Measurements from ENCODE around the gene RNF130. TPM values are rescaled to one million over a fixed set of nuclear protein-coding genes. Genes with fewer than 3 reads are reported as not detected.
A peak's percentile ranks its signal among the peaks of the same experiment; 100 is the strongest.

Gene RNF130
- 10 to 100 TPM; 15.9 to 40.2 (median 28.4) TPM for polyA plus RNA-seq
- long read RNA-seq, donor 1, transcript RNF130-205 (9 exons, 2,263 nt), result major isoform, 30 of 40 reads
- long read RNA-seq, donor 1, partial matches to known transcripts, result 8 of 40 reads
- long read RNA-seq, donor 1, other reads (novel, unspliced or antisense), result 0 of 40 reads
- long read RNA-seq, donor 2, transcript RNF130-205 (9 exons, 2,263 nt), result major isoform, 7 of 7 reads
- long read RNA-seq, donor 2, partial matches to known transcripts, result 0 of 7 reads
- long read RNA-seq, donor 2, other reads (novel, unspliced or antisense), result 0 of 7 reads
- long read RNA-seq, donor 3, partial matches to known transcripts, result 9 of 14 reads
- long read RNA-seq, donor 3, other reads (novel, unspliced or antisense), result 0 of 14 reads
- long read RNA-seq, donor 4, result 0 reads
- long read RNA-seq, donor 5, partial matches to known transcripts, result 0 of 2 reads
- long read RNA-seq, donor 5, other reads (novel, unspliced or antisense), result 0 of 2 reads
- long read RNA-seq, donor 6, transcript RNF130-205 (9 exons, 2,263 nt), result major isoform, 7 of 8 reads
- long read RNA-seq, donor 6, partial matches to known transcripts, result 0 of 8 reads
- long read RNA-seq, donor 6, other reads (novel, unspliced or antisense), result 0 of 8 reads
- long read RNA-seq, donor 7, transcript RNF130-205 (9 exons, 2,263 nt), result major isoform, 17 of 42 reads
- long read RNA-seq, donor 7, partial matches to known transcripts, result 24 of 42 reads
- long read RNA-seq, donor 7, other reads (novel, unspliced or antisense), result 0 of 42 reads
- long read RNA-seq, donor 8, transcript RNF130-205 (9 exons, 2,263 nt), result major isoform, 6 of 7 reads
- long read RNA-seq, donor 8, partial matches to known transcripts, result 0 of 7 reads
- long read RNA-seq, donor 8, other reads (novel, unspliced or antisense), result 0 of 7 reads
- long read RNA-seq, donor 9, partial matches to known transcripts, result 0 of 4 reads
- long read RNA-seq, donor 9, other reads (novel, unspliced or antisense), result 0 of 4 reads
- long read RNA-seq, donor 10, full-length matches to known transcripts, result 29 of 29 reads
- long read RNA-seq, donor 10, partial matches to known transcripts, result 0 of 29 reads
- long read RNA-seq, donor 10, other reads (novel, unspliced or antisense), result 0 of 29 reads

GRCh38 chr5:180071531-180072255 is at the start of gene RNF130:
Gene RNF130 (minus strand): TSS chr5:180071759. CDS start chr5:180071702, 57 bp downstream.
- 0% methylated on average over 35 to 113 of the region's 113 CpGs for WGBS, 3 donors
- FAIRE-seq (no peak), DNase-seq (peak; percentile 91 to 97)
- Histone ChIP-seq H3K27me3 (ENCODE audit: control insufficient read depth in 3 of 3, insufficient read depth in 3 of 3, low read length in 3 of 3) (peaks cover 0 to 9% (median 0%) of the 10 kb centered on the region in 3 donors), H3K4me3 (ENCODE audit: low read depth in 1 of 3, low read length in 3 of 3) (peak within 1 kb of the TSS; percentile 63 to 84 (median 66)), H3K36me3 (ENCODE audit: control insufficient read depth in 3 of 3, insufficient read depth in 2 of 3, low read depth in 1 of 3, low read length in 3 of 3) (no peaks in the 10 kb centered on the region), H3K4me1 (ENCODE audit: control insufficient read depth in 3 of 3, insufficient read depth in 2 of 3, low read depth in 1 of 3, low read length in 2 of 3) (peaks cover 0 to 7% (median 6%) of the 10 kb centered on the region in 3 donors), H3K9me3 (ENCODE audit: control insufficient read depth in 2 of 2, insufficient read depth in 1 of 2, low read depth in 1 of 2, low read length in 1 of 2) (peaks cover 0 to 9% of the 10 kb centered on the region in 2 donors), H3K27ac (ENCODE audit: low read depth in 1 of 3, low read length in 2 of 3) (peak within 1 kb of the TSS; percentile 86 to 95 (median 92))

GRCh38 chr5:180120237-180121101 is 48.9 kb upstream of the RNF130 start:
- Histone ChIP-seq H3K4me1 (ENCODE audit: control insufficient read depth in 3 of 3, insufficient read depth in 2 of 3, low read depth in 1 of 3, low read length in 2 of 3) (no peaks in the 10 kb centered on the region), H3K9me3 (ENCODE audit: control insufficient read depth in 2 of 2, insufficient read depth in 1 of 2, low read depth in 1 of 2, low read length in 1 of 2) (no peaks in the 10 kb centered on the region), H3K27me3 (ENCODE audit: control insufficient read depth in 3 of 3, insufficient read depth in 3 of 3, low read length in 3 of 3) (peaks cover 0 to 3% (median 0%) of the 10 kb centered on the region in 3 donors), H3K36me3 (ENCODE audit: control insufficient read depth in 3 of 3, insufficient read depth in 2 of 3, low read depth in 1 of 3, low read length in 3 of 3) (no peaks in the 10 kb centered on the region), H3K27ac (ENCODE audit: low read depth in 1 of 3, low read length in 2 of 3) (no peak overlapping the region), H3K4me3 (ENCODE audit: low read depth in 1 of 3, low read length in 3 of 3) (no peak overlapping the region)
- DNase-seq (no peak), FAIRE-seq (no peak)
- WGBS, 3 donors, result 54 to 83% (median 57%) methylated on average over 27 to 28 of the region's 28 CpGs

- Histone ChIP-seq H3K9me3 (ENCODE audit: control insufficient read depth in 2 of 2, insufficient read depth in 1 of 2, low read depth in 1 of 2, low read length in 1 of 2) (no peaks in the 10 kb centered on the region), H3K27me3 (ENCODE audit: control insufficient read depth in 3 of 3, insufficient read depth in 3 of 3, low read length in 3 of 3) (peaks cover 0 to 3% (median 0%) of the 10 kb centered on the region in 3 donors), H3K27ac (ENCODE audit: low read depth in 1 of 3, low read length in 2 of 3) (no peak overlapping the region), H3K36me3 (ENCODE audit: control insufficient read depth in 3 of 3, insufficient read depth in 2 of 3, low read depth in 1 of 3, low read length in 3 of 3) (no peaks in the 10 kb centered on the region), H3K4me3 (ENCODE audit: low read depth in 1 of 3, low read length in 3 of 3) (no peak overlapping the region), H3K4me1 (ENCODE audit: control insufficient read depth in 3 of 3, insufficient read depth in 2 of 3, low read depth in 1 of 3, low read length in 2 of 3) (no peaks in the 10 kb centered on the region)
- WGBS, 3 donors, result 89 to 92% (median 89%) methylated on average over 12 of the region's 12 CpGs
- DNase-seq (no peak), FAIRE-seq (no peak)
Observed at GRCh38 chr5:180119903-180120236, 48.3 kb upstream of the RNF130 start.

- no peaks in the 10 kb centered on the region for H3K9me3 ChIP-seq (ENCODE audit: control insufficient read depth in 2 of 2, insufficient read depth in 1 of 2, low read depth in 1 of 2, low read length in 1 of 2)
- 89 to 92% (median 90%) methylated on average over 21 to 23 of the region's 23 CpGs for WGBS, 3 donors
- H3K27ac ChIP-seq (ENCODE audit: low read depth in 1 of 3, low read length in 2 of 3), result no peak overlapping the region
- DNase-seq (no peak), FAIRE-seq (no peak)
- H3K4me1 ChIP-seq (ENCODE audit: control insufficient read depth in 3 of 3, insufficient read depth in 2 of 3, low read depth in 1 of 3, low read length in 2 of 3), result no peaks in the 10 kb centered on the region
- H3K27me3 ChIP-seq (ENCODE audit: control insufficient read depth in 3 of 3, insufficient read depth in 3 of 3, low read length in 3 of 3), result peaks cover 0 to 3% (median 0%) of the 10 kb centered on the region in 3 donors
- no peaks in the 10 kb centered on the region for H3K36me3 ChIP-seq (ENCODE audit: control insufficient read depth in 3 of 3, insufficient read depth in 2 of 3, low read depth in 1 of 3, low read length in 3 of 3)
- no peak overlapping the region for H3K4me3 ChIP-seq (ENCODE audit: low read depth in 1 of 3, low read length in 3 of 3)
Observed at GRCh38 chr5:180119031-180119902, 47.7 kb upstream of the RNF130 start.

DNA sequence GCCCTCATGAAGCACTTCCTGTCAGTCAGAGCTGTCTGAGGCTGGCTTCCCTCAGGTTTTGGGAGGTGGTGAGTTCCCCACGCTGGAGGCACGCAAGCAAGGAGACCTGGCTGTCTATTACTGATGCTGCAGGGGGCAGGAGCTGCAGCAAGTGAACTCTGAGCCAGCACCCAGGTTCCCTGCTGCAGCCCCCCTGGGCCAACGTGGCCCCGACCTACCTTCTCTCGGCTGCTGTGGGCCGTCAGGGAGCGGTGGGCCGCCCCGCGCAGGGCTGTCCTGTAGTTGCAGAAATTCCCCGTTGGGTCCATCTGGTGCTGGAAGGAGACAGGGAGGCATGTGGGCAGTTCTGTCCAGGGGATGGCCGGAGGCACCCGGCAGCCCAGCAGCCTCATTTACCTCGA is 46.8 kb upstream of the RNF130 start:
- no peak overlapping the region for H3K27ac ChIP-seq (ENCODE audit: low read depth in 1 of 3, low read length in 2 of 3)
- FAIRE-seq, result no peak
- no peak for DNase-seq
- 89 to 90% (median 89%) methylated on average over 14 of the region's 14 CpGs for WGBS, 3 donors
- no peaks in the 10 kb centered on the region for H3K9me3 ChIP-seq (ENCODE audit: control insufficient read depth in 2 of 2, insufficient read depth in 1 of 2, low read depth in 1 of 2, low read length in 1 of 2)
- no peaks in the 10 kb centered on the region for H3K36me3 ChIP-seq (ENCODE audit: control insufficient read depth in 3 of 3, insufficient read depth in 2 of 3, low read depth in 1 of 3, low read length in 3 of 3)
- H3K27me3 ChIP-seq (ENCODE audit: control insufficient read depth in 3 of 3, insufficient read depth in 3 of 3, low read length in 3 of 3), result peaks cover 0 to 3% (median 0%) of the 10 kb centered on the region in 3 donors
- no peak overlapping the region for H3K4me3 ChIP-seq (ENCODE audit: low read depth in 1 of 3, low read length in 3 of 3)
- H3K4me1 ChIP-seq (ENCODE audit: control insufficient read depth in 3 of 3, insufficient read depth in 2 of 3, low read depth in 1 of 3, low read length in 2 of 3), result no peaks in the 10 kb centered on the region

GRCh38 chr5:180117000-180117725 is 45.6 kb upstream of the RNF130 start:
- FAIRE-seq, result no peak
- no peak for DNase-seq
- no peak overlapping the region for H3K27ac ChIP-seq (ENCODE audit: low read depth in 1 of 3, low read length in 2 of 3)
- peaks cover 0 to 3% (median 0%) of the 10 kb centered on the region in 3 donors for H3K27me3 ChIP-seq (ENCODE audit: control insufficient read depth in 3 of 3, insufficient read depth in 3 of 3, low read length in 3 of 3)
- no peaks in the 10 kb centered on the region for H3K4me1 ChIP-seq (ENCODE audit: control insufficient read depth in 3 of 3, insufficient read depth in 2 of 3, low read depth in 1 of 3, low read length in 2 of 3)
- H3K4me3 ChIP-seq (ENCODE audit: low read depth in 1 of 3, low read length in 3 of 3), result no peak overlapping the region
- no peaks in the 10 kb centered on the region for H3K36me3 ChIP-seq (ENCODE audit: control insufficient read depth in 3 of 3, insufficient read depth in 2 of 3, low read depth in 1 of 3, low read length in 3 of 3)
- 58 to 84% (median 60%) methylated on average over 14 of the region's 14 CpGs for WGBS, 3 donors
- no peaks in the 10 kb centered on the region for H3K9me3 ChIP-seq (ENCODE audit: control insufficient read depth in 2 of 2, insufficient read depth in 1 of 2, low read depth in 1 of 2, low read length in 1 of 2)
